Vagina (tissue), 2 donors: ENCODE results near the gene NRP2.

Source experiments
- POLR2A ChIP-seq, 2 donors: fragments of 450-650 bp; IDR thresholded peaks; one replicate each; pipeline ENCODE4 v1.6.1; 2017; ENCODE audit warnings: antibody characterized with exemption in 2 of 2, mild to moderate bottlenecking in 2 of 2, moderate library complexity in 2 of 2
- POLR2AphosphoS5 ChIP-seq, 2 donors: sonication (generic); formaldehyde crosslinking; IDR thresholded peaks; one replicate each; pipeline ENCODE4 v1.9.0; 2017; ENCODE audit warnings: antibody characterized with exemption in 2 of 2, mild to moderate bottlenecking in 2 of 2, low read depth in 1 of 2; ENCODE audit not compliant: insufficient read depth in 1 of 2
- TF ChIP-seq, protein P1 (sequence below), 3 experiments: fragments of 450-650 bp in 2 of 3; fragments of 200-600 bp in 1 of 3; sonication (generic) in 1 of 3; IDR thresholded peaks; one replicate each; pipeline ENCODE4 v1.5.1; 2017 to 2019; ENCODE audit warnings: antibody characterized with exemption in 3 of 3, mild to moderate bottlenecking in 2 of 3, moderate library complexity in 2 of 3

DNA sequence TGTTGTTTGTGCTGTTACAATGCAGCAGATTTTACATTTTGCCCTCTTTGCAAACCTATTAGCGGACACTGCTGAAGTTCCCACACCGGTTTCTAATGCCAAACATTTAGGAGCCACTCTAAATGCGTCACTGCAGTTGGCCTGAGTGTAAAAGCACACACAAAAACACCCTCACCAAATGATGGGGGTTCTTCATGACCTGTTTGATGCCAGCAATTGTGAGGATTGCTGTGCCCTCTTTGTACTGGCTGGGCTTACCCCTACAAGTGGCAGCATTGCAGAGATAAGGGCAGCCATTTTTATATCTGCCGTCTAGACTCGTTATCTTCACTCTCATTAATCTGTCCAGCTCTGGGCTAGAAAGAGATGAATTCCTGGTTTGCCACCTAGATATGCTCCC, 85.3 kb downstream of the NRP2 start:
- TF ChIP-seq POLR2A (IDR thresholded peaks at IDR 0.05): no peak
- TF ChIP-seq, protein P1, sequence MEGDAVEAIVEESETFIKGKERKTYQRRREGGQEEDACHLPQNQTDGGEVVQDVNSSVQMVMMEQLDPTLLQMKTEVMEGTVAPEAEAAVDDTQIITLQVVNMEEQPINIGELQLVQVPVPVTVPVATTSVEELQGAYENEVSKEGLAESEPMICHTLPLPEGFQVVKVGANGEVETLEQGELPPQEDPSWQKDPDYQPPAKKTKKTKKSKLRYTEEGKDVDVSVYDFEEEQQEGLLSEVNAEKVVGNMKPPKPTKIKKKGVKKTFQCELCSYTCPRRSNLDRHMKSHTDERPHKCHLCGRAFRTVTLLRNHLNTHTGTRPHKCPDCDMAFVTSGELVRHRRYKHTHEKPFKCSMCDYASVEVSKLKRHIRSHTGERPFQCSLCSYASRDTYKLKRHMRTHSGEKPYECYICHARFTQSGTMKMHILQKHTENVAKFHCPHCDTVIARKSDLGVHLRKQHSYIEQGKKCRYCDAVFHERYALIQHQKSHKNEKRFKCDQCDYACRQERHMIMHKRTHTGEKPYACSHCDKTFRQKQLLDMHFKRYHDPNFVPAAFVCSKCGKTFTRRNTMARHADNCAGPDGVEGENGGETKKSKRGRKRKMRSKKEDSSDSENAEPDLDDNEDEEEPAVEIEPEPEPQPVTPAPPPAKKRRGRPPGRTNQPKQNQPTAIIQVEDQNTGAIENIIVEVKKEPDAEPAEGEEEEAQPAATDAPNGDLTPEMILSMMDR (IDR thresholded peaks at IDR 0.05): no peak
- no peak for TF ChIP-seq POLR2AphosphoS5 (IDR thresholded peaks at IDR 0.05; ENCODE audit: insufficient read depth in 1 of 2, low read depth in 1 of 2)
